ENCODE measurements around the gene DIPK2A.

Gene DIPK2A

GRCh38 chr3:143963946-143964345, 7.7 kb upstream of the DIPK2A start:
- TF ChIP-seq GATA2 (IDR thresholded peaks at IDR 0.05; ENCODE audit: low read depth, low read length) (no peak), GATA3 (IDR thresholded peaks at IDR 0.05; ENCODE audit: low read depth, low read length) (no peak)

- TF ChIP-seq GATA2 (IDR thresholded peaks at IDR 0.05; ENCODE audit: low read depth, low read length): no peak
- no peak for TF ChIP-seq GATA3 (IDR thresholded peaks at IDR 0.05; ENCODE audit: low read depth, low read length)
These were observed 757 bp upstream of the DIPK2A start for GRCh38 chr3:143970773-143971358.

GRCh38 chr3:143972155-143972504, 507 bp downstream of the DIPK2A start:
- TF ChIP-seq GATA3 (IDR thresholded peaks at IDR 0.05; ENCODE audit: low read depth, low read length) (no peak), GATA2 (IDR thresholded peaks at IDR 0.05; ENCODE audit: low read depth, low read length) (no peak)

- TF ChIP-seq GATA3 (IDR thresholded peaks at IDR 0.05; ENCODE audit: low read depth, low read length) (no peak), GATA2 (IDR thresholded peaks at IDR 0.05; ENCODE audit: low read depth, low read length) (no peak)
These were observed 1.1 kb downstream of the DIPK2A start for GRCh38 chr3:143972505-143973258.

GRCh38 chr3:143973259-143974021, 1.8 kb downstream of the DIPK2A start:
- TF ChIP-seq GATA2 (IDR thresholded peaks at IDR 0.05; ENCODE audit: low read depth, low read length) (no peak), GATA3 (IDR thresholded peaks at IDR 0.05; ENCODE audit: low read depth, low read length) (no peak)

- TF ChIP-seq GATA3 (IDR thresholded peaks at IDR 0.05; ENCODE audit: low read depth, low read length) (no peak), GATA2 (IDR thresholded peaks at IDR 0.05; ENCODE audit: low read depth, low read length) (no peak)
These were observed 2.9 kb downstream of the DIPK2A start for GRCh38 chr3:143974271-143975238.

- no peak for TF ChIP-seq GATA3 (IDR thresholded peaks at IDR 0.05; ENCODE audit: low read depth, low read length)
- no peak for TF ChIP-seq GATA2 (IDR thresholded peaks at IDR 0.05; ENCODE audit: low read depth, low read length)
These were observed 4.0 kb downstream of the DIPK2A start for GRCh38 chr3:143975554-143976152.

GRCh38 chr3:143977341-143978262, 6.0 kb downstream of the DIPK2A start:
- no peak for TF ChIP-seq GATA3 (IDR thresholded peaks at IDR 0.05; ENCODE audit: low read depth, low read length)
- TF ChIP-seq GATA2 (IDR thresholded peaks at IDR 0.05; ENCODE audit: low read depth, low read length): no peak

- no peak for TF ChIP-seq GATA3 (IDR thresholded peaks at IDR 0.05; ENCODE audit: low read depth, low read length)
- no peak for TF ChIP-seq GATA2 (IDR thresholded peaks at IDR 0.05; ENCODE audit: low read depth, low read length)
These were observed 6.6 kb downstream of the DIPK2A start for GRCh38 chr3:143978263-143978631.

GRCh38 chr3:143979041-143979440, 7.4 kb downstream of the DIPK2A start:
- TF ChIP-seq GATA3 (IDR thresholded peaks at IDR 0.05; ENCODE audit: low read depth, low read length) (no peak), GATA2 (IDR thresholded peaks at IDR 0.05; ENCODE audit: low read depth, low read length) (no peak)

GRCh38 chr3:143979813-143980212, 8.2 kb downstream of the DIPK2A start:
- TF ChIP-seq GATA3 (IDR thresholded peaks at IDR 0.05; ENCODE audit: low read depth, low read length) (no peak), GATA2 (IDR thresholded peaks at IDR 0.05; ENCODE audit: low read depth, low read length) (no peak)

- TF ChIP-seq GATA3 (IDR thresholded peaks at IDR 0.05; ENCODE audit: low read depth, low read length): no peak
- TF ChIP-seq GATA2 (IDR thresholded peaks at IDR 0.05; ENCODE audit: low read depth, low read length): no peak
These were observed 16.7 kb downstream of the DIPK2A start for GRCh38 chr3:143988306-143988705.
